Stimulated activated CD8-positive, alpha-beta memory T cell treated with anti-CD3 and anti-CD28 coated beads, Interleukin-7, amount 100 ng/mL, for 4 hours (primary cell): ENCODE measurements around the gene MAN2B2.
A peak's percentile ranks its signal among the peaks of the same experiment; 100 is the strongest.
"Not testable (repeated sequence)": the region's sequence is repeated elsewhere in the genome, so short reads cannot be mapped to it uniquely, and the experiment has no call there.

Experiments used
- DNase-seq, 2 donors: peaks; one replicate each; pipeline ENCODE4 v3.0.0-alpha.2; 2020; ENCODE audit warnings: low read depth in 2 of 2

The MAN2B2 gene

GRCh38 chr4:6643141-6643847 is 68.3 kb downstream of the MAN2B2 start:
- no peak for DNase-seq

DNA sequence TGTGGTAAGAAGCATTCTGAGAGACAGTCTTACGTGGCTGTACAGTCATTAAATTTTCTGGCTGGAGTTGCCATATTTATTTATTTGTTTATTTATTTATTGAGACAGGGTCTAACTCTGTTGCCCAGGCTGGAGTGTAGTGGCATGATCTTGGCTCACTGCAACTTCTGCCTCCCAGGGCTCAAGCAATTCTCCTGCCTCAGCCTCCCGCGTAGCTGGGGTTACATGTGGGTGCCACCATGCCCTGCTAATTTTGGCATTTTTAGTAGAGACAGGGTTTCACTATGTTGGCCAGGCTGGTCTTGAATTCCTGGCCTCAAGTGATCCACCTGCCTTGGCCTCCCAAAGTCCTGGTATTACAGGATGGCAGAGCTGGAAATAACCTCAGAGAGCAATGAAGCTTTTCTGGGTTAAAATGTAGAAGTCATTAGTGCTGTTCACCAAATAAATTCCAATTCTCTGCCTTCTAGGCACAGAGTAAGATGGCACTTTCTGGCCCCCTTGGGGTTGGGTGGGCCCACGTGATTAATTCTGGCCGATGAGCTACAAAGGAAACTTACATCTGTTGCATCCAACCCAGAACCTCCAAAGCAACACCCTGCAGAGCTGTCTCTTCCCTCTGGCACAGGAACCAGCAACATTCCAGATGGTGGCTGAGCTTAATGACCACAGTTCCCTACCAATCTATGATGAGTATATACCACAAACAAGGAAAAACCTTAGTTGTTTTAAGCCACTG is 70.0 kb downstream of the MAN2B2 start:
- DNase-seq, result no peak

DNA sequence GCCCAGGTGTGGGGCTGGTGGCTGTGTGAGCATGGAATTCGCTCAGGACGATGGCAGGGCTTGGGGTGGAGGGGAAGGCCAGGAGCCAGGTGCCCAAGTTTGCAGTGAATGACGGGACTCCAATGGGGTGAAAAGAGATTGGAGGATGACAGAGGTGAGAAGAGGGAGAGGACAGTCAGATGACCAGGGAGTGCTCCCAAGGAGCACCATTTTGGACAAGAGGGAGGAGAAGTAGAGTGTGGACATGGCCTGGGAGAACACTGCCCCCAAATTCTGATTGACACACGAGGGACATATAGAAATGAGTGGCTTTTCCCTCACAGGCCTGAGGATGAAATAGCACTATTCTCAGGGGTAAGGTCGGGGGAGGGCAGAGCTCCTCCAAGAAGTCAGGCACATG is 72.2 kb downstream of the MAN2B2 start:
- DNase-seq, result no peak

DNA sequence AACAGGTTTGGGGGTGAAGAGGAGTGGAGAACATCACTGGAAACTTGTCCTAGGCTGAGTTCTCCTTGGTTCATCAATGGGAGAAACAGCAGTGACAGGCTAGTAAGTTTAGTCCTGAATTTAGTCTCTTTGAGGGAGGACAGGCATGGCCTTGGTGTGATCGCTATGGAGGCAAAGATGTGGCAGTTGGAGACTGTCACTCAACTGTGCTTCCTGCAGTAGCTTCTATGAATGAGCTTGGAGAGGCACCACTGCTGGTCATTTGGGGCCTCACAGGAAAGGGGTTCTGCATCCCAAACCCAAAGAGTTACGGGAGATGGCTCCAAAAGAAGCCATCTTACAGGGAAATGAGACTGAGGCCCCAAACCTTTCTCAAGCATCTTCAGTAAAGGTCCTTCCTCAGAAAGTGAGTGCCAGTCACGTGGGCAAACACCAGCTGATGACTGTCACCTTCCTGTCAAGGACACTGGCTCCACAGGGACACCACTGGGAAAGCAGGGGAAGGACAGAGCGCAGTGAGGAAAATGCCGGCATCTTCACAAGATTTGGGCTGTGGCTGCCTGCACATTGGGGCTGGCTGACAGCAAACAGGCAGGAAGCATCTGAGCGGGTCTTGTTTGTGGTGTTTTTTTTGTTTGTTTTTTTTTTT is 72.7 kb downstream of the MAN2B2 start:
- no peak for DNase-seq

- no peak for DNase-seq
Measured at GRCh38 chr4:6649216-6649615, 74.2 kb downstream of the MAN2B2 start.

DNA sequence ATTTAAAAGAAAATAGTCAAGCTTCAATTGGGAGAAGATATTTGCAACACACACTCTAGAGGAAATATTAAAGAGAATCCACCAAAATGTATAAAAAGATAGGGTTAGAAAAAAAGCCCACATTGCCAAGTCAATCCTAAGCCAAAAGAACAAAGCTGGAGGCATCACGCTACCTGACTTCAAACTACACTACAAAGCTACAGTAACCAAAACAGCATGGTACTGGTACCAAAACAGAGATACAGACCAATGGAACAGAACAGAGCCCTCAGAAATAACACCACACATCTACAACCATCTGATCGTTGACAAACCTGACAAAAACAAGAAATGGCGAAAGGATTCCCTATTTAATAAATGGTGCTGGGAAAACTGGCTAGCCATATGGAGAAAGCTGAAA is 79.2 kb downstream of the MAN2B2 start:
- not testable (repeated sequence) for DNase-seq

DNA sequence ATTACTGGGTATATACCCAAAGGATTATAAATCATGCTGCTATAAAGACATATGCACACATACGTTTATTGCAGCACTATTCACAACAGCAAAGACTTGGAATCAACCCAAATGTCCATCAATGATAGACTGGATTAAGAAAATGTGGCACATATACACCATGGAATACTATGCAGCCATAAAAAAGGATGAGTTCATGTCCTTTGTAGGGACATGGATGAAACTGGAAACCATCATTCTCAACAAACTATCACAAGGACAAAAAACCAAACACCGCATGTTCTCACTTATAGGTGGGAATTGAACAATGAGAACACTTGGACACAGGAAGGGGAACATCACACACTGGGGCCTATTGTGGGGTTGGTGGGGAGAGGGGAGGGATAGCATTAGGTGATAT is 80.3 kb downstream of the MAN2B2 start:
- not testable (repeated sequence) for DNase-seq

GRCh38 chr4:6655924-6656323 is 80.9 kb downstream of the MAN2B2 start:
- DNase-seq, result no peak

DNA sequence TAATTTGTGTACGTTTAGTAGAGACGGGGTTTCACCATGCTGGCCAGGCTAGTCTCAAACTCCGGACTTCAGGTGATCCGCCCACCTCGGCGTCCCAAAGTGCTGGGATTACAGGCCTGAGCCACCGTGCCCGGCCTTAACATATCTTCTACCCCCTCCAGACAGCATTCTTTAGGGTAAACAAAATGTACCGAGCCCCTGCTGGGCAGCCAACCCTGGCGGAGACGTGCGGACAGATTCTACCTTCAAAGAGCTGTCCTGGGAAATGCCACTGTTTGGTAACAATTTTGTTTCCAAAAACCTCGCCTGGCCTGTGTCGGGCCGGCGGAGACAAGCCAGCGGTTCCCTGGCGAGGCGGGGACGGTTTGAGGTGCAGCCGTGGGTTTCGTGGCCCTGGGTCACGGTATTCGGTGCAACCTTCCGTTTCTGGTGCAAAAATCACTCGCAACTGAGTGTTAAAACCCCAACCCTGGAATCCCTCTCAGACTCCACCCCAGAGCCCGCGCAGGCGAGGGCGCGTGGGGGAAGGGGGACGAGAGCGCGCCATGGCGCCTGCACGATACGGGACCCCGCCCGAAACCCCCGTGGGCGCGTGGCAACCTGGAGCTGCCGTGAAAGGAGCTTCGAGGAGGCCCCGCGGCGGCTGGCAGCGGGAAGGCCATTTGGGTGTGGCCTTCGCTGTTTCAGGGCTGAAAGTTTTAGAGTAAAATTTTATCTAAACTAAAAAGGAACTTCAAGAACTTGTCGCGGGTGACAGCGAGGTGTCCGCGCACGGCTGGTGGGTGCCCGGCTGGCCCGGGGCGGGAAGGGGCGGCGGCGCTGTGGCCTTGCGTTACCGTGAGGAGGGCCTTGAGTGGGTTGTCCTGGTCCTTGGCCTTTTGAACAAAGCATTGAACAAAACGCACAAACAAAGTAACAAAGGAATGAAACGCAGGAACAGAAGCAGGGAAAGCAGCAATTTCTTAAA is 82.5 kb downstream of the MAN2B2 start:
- no peak for DNase-seq

DNA sequence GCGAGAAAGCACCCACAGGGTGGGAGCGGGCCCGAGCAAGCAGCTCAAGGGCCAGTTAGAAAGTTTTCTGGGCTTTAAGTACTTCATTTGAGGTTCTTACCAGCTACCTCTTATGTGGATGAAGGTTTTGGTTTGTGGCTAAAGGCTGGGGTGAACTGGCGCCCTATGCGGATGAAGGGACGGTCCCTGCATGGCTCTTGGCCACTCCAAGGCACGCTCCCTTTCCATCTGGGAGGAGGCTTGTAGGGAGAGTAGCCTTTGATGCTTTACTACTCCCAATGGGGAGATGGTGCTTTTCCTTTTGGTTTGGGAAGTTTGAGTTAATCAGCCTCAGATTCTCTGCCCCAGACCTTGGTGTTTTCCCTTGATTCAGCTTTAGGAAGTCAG is 83.2 kb downstream of the MAN2B2 start:
- no peak for DNase-seq

DNA sequence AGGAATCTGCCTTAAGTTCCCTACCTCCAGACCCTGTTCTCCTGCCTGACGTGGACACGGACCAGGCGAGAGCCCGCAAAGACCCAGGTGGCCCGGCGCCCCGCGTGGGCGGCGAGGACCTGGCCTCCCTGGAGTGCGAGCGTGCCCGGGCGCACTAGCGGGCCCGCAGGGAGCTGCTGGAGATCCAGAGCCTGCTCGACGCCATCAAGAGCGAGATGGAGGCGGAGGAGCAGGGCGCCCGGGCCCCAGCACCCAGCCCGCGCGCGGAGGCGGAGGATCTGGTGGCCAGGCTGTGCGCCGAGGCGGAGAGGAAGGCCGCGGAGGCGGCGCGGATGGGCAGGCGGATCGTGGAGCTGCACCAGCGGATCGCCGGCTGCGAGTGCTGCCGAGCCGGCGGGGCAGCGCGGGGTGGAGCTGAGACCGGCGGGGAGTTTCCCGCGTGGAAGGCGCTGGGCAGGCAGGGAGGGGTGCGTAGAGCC is 83.6 kb downstream of the MAN2B2 start:
- DNase-seq, result peak in 1 of 2 donors; percentile 62

DNA sequence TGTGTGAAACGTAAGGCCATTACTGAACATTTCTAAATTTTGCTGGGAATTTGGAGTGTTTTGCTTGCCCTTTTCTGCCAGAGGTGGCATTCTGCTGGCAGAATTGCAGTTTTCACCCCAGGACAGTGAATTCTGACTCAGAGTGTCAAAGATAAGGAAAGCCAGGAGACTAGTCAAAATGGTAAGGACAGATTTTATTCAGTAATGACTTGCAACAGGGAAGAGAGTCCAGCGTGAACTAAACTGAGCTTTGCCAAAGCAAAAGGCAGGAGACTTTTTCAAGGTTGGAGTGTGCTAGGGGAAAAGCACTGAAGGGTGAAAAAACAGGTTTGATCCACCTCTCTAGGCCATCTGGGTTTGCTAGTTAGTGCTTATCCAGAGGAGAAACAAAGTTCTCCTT is 84.9 kb downstream of the MAN2B2 start:
- no peak for DNase-seq

GRCh38 chr4:6660430-6660829 is 85.4 kb downstream of the MAN2B2 start:
- no peak for DNase-seq

- no peak for DNase-seq
Measured at GRCh38 chr4:6662591-6662990, 87.6 kb downstream of the MAN2B2 start.

- DNase-seq, result no peak
Measured at GRCh38 chr4:6663596-6664393, 88.8 kb downstream of the MAN2B2 start.

GRCh38 chr4:6665320-6665654 is 90.3 kb downstream of the MAN2B2 start:
- DNase-seq, result no peak

- no peak for DNase-seq
Measured at GRCh38 chr4:6668391-6668790, 93.4 kb downstream of the MAN2B2 start.

GRCh38 chr4:6671648-6672047 is 96.7 kb downstream of the MAN2B2 start:
- no peak for DNase-seq

GRCh38 chr4:6672131-6672530 is 97.1 kb downstream of the MAN2B2 start:
- no peak for DNase-seq

DNA sequence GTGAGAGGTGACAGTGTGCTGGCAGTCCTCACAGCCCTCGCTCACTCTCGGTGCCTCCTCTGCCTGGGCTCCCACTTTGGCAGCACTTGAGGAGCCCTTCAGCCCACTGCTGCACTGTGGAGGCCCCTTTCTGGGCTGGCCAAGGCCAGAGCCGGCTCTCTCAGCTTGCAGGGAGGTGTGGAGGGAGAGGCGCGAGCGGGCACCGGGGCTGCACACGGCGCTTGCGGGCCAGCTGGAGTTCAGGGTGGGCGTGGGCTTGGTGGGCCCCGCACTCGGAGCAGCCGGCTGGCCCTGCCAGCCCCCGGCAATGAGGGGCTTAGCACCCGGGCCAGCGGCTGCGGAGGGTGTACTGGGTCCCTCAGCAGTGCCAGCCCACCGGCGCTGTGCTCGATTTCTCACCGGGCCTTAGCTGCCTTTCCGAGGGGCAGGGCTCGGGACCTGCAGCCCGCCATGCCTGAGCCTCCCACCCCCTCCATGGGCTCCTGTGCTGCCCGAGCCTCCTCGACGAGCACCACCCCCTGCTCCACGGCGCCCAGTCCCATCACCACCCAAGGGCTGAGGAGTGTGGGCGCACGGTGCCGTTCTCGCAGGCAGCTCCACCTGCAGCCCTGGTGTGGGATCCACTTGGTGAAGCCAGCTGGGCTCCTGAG is 97.7 kb downstream of the MAN2B2 start:
- not testable (repeated sequence) for DNase-seq
